Stimulated activated CD4-positive, alpha-beta T cell treated with anti-CD3 and anti-CD28 coated beads, Interleukin-2, amount 100 ng/mL, for 24 hours (primary cell): ENCODE measurements around the gene OBSL1.

Source experiments
- DNase-seq, 2 donors: peaks; one replicate each; pipeline ENCODE4 v3.0.0-alpha.2; 2020

Gene OBSL1

GRCh38 chr2:219548990-219549389 lies 22.3 kb downstream of the OBSL1 start:
- DNase-seq = no peak

- DNase-seq = no peak
These were observed 23.7 kb downstream of the OBSL1 start for GRCh38 chr2:219547621-219548020.

- DNase-seq = no peak
These were observed 25.4 kb downstream of the OBSL1 start for GRCh38 chr2:219545943-219546352.

- DNase-seq = no peak
These were observed 25.9 kb downstream of the OBSL1 start for GRCh38 chr2:219545295-219545942.

- DNase-seq = no peak
These were observed 26.8 kb downstream of the OBSL1 start for GRCh38 chr2:219544567-219544966.

GRCh38 chr2:219543596-219544358 lies 27.6 kb downstream of the OBSL1 start, which contains the start of the genes CHPF and TMEM198:
CHPF (minus strand) TSS chr2:219543809; CDS start chr2:219543538, 271 bp downstream.
TMEM198 (plus strand) TSS chr2:219544028; CDS start chr2:219544728, 700 bp downstream.
- peak; percentile 94 to 95 for DNase-seq

- no peak for DNase-seq
These were observed 28.3 kb downstream of the OBSL1 start for GRCh38 chr2:219542931-219543595.

- peak; percentile 86 to 91 for DNase-seq
These were observed 29.6 kb downstream of the OBSL1 start for GRCh38 chr2:219541611-219542180.

- DNase-seq = no peak
These were observed 30.4 kb downstream of the OBSL1 start for GRCh38 chr2:219540784-219541504.

- no peak for DNase-seq
These were observed 31.2 kb downstream of the OBSL1 start for GRCh38 chr2:219539926-219540678.

- no peak for DNase-seq
These were observed 32.2 kb downstream of the OBSL1 start for GRCh38 chr2:219538956-219539788.

GRCh38 chr2:219538504-219538951 lies 32.8 kb downstream of the OBSL1 start:
- DNase-seq = no peak

- no peak for DNase-seq
These were observed 33.5 kb downstream of the OBSL1 start for GRCh38 chr2:219537657-219538488.

GRCh38 chr2:219536967-219537366 lies 34.4 kb downstream of the OBSL1 start:
- DNase-seq = no peak

GRCh38 chr2:219536425-219536824 lies 34.9 kb downstream of the OBSL1 start:
- DNase-seq = no peak

GRCh38 chr2:219533930-219534661 lies 37.2 kb downstream of the OBSL1 start:
- no peak for DNase-seq

GRCh38 chr2:219532378-219532649 lies 39.0 kb downstream of the OBSL1 start:
- DNase-seq = no peak

- DNase-seq = no peak
These were observed 39.5 kb downstream of the OBSL1 start for GRCh38 chr2:219531639-219532377.
